Uterus (tissue), 4 donors: ENCODE data around the gene SLC25A22. TPM values are rescaled to one million over a fixed set of nuclear protein-coding genes. Genes with fewer than 3 reads are reported as not detected.

Experiments
- DNase-seq, 2 donors: peaks; one replicate each; pipeline ENCODE4 v3.0.0-alpha.2; 2019 to 2020
- H3K27ac ChIP-seq, 2 donors: fragments of 200-600 bp; sonication (generic); 1 replicate in 1 of 2; 2 replicates in 1 of 2; pipeline ENCODE4 v1.5.1; 2016 to 2018
- H3K27me3 ChIP-seq, 2 donors: fragments of 200-600 bp; sonication (generic); one replicate each; pipeline ENCODE4 v1.5.1; 2018 to 2019; ENCODE audit warnings: control low read depth in 1 of 2
- H3K36me3 ChIP-seq, 2 donors: fragments of 200-600 bp; sonication (generic); one replicate each; pipeline ENCODE4 v1.5.1; 2019; ENCODE audit warnings: control low read depth in 1 of 2
- H3K4me1 ChIP-seq, 2 donors: fragments of 200-600 bp; sonication (generic); one replicate each; pipeline ENCODE4 v1.5.1; 2018 to 2019; ENCODE audit warnings: control low read depth in 1 of 2
- H3K4me3 ChIP-seq, 2 donors: fragments of 200-600 bp; sonication (generic); 1 replicate in 1 of 2; 2 replicates in 1 of 2; pipeline ENCODE4 v1.5.1; 2018 to 2019; ENCODE audit warnings: mild to moderate bottlenecking in 1 of 2
- H3K9me3 ChIP-seq, 2 donors: fragments of 200-600 bp; sonication (generic); one replicate each; pipeline ENCODE4 v1.5.1; 2019; ENCODE audit warnings: control low read depth in 1 of 2
- CTCF ChIP-seq, 4 experiments: fragments of 200-600 bp in 2 of 4; fragments of 450-650 bp in 2 of 4; sonication (generic) in 2 of 4; IDR thresholded peaks; one replicate each; pipeline ENCODE4 v1.5.1; 2016 to 2019; ENCODE audit warnings: antibody characterized with exemption in 4 of 4, mild to moderate bottlenecking in 2 of 4, moderate library complexity in 1 of 4
- POLR2A ChIP-seq, 2 donors: fragments of 450-650 bp; IDR thresholded peaks; one replicate each; pipeline ENCODE4 v1.6.1; 2016; ENCODE audit warnings: antibody characterized with exemption in 2 of 2, mild to moderate bottlenecking in 1 of 2, moderate library complexity in 1 of 2
- intact Hi-C: fragments of 100-400 bp; cut with DNase I; formaldehyde crosslinking; loops from one replicate; pipeline ENCODE4 v1.15.1; 2023; ENCODE audit warnings: low total_unique reads
- total RNA-seq, 4 donors: library from RNA; depleted of rRNA in 3 of 4; stranded (reverse); fragments of >200 nt in 3 of 4; gene quantifications; one replicate each; pipeline versions ENCODE4 v1.1.0 to v1.2.4, GENCODE V29; 2014 to 2023
- donor health status: DM: yes; HTN: yes; CAD: no.

The SLC25A22 gene
- total RNA-seq, 4 donors from 2014 or later: 0.29 to 20.8 (median 5.4) TPM

- no peak for DNase-seq
- Histone ChIP-seq H3K27ac (no peak overlapping the region), H3K36me3 (no peaks in the 10 kb centered on the region), H3K9me3 (no peaks in the 10 kb centered on the region), H3K4me1 (peaks cover 0 to 41% of the 10 kb centered on the region in 2 donors), H3K4me3 (no peak overlapping the region), H3K27me3 (peaks cover 20 to 24% of the 10 kb centered on the region in 2 donors)
- TF ChIP-seq CTCF (IDR thresholded peaks at IDR 0.05) (no peak), POLR2A (IDR thresholded peaks at IDR 0.05) (no peak)
- intact Hi-C loops: no loop called here
These were observed 28.1 kb upstream of the SLC25A22 start for GRCh38 chr11:826227-826621.

- DNase-seq: no peak
- Histone ChIP-seq H3K27me3 (peaks cover 20 to 23% of the 10 kb centered on the region in 2 donors), H3K27ac (no peak overlapping the region), H3K36me3 (no peaks in the 10 kb centered on the region), H3K9me3 (no peaks in the 10 kb centered on the region), H3K4me1 (peaks cover 0 to 41% of the 10 kb centered on the region in 2 donors), H3K4me3 (no peak overlapping the region)
- TF ChIP-seq CTCF (IDR thresholded peaks at IDR 0.05): no peak
- TF ChIP-seq POLR2A (IDR thresholded peaks at IDR 0.05): no peak
- intact Hi-C loops: no loop called here
These were observed 27.5 kb upstream of the SLC25A22 start for GRCh38 chr11:825366-826226.

GRCh38 chr11:824942-825341 is 26.9 kb upstream of the SLC25A22 start:
- intact Hi-C loops: no loop called here
- Histone ChIP-seq H3K9me3 (no peaks in the 10 kb centered on the region), H3K36me3 (no peaks in the 10 kb centered on the region), H3K27ac (no peak overlapping the region), H3K4me3 (no peak overlapping the region), H3K4me1 (peaks cover 0 to 40% of the 10 kb centered on the region in 2 donors), H3K27me3 (peaks cover 16 to 20% of the 10 kb centered on the region in 2 donors)
- DNase-seq: no peak
- TF ChIP-seq POLR2A (IDR thresholded peaks at IDR 0.05) (no peak), CTCF (IDR thresholded peaks at IDR 0.05) (no peak)

GRCh38 chr11:824292-824880 is 26.3 kb upstream of the SLC25A22 start:
- Histone ChIP-seq H3K27me3 (peaks cover 11 to 20% of the 10 kb centered on the region in 2 donors), H3K36me3 (no peaks in the 10 kb centered on the region), H3K4me1 (peaks cover 0 to 34% of the 10 kb centered on the region in 2 donors), H3K4me3 (no peak overlapping the region), H3K9me3 (no peaks in the 10 kb centered on the region), H3K27ac (no peak overlapping the region)
- no peak for DNase-seq
- TF ChIP-seq CTCF (IDR thresholded peaks at IDR 0.05) (no peak), POLR2A (IDR thresholded peaks at IDR 0.05) (no peak)
- intact Hi-C loops: no loop called here
